Subcutaneous adipose tissue (tissue), 4 donors: Measurements from ENCODE around the gene RASSF4. TPM values are rescaled to one million over a fixed set of nuclear protein-coding genes. Genes with fewer than 3 reads are reported as not detected.

Source experiments
- total RNA-seq, 4 donors: library from RNA; depleted of rRNA; stranded (reverse); fragments of >200 nt; gene quantifications; one replicate each; pipeline ENCODE4 v1.1.0, GENCODE V29; 2016
- TF ChIP-seq, protein P1 (sequence below): fragments of 450-650 bp; IDR thresholded peaks from one replicate; pipeline ENCODE4 v1.5.1; 2016; ENCODE audit warnings: low read depth, mild to moderate bottlenecking, control low read depth, antibody characterized with exemption, moderate library complexity

Gene RASSF4
- total RNA-seq, 4 donors from 2014 or later, result 81.0 to 346 (median 156) TPM

DNA sequence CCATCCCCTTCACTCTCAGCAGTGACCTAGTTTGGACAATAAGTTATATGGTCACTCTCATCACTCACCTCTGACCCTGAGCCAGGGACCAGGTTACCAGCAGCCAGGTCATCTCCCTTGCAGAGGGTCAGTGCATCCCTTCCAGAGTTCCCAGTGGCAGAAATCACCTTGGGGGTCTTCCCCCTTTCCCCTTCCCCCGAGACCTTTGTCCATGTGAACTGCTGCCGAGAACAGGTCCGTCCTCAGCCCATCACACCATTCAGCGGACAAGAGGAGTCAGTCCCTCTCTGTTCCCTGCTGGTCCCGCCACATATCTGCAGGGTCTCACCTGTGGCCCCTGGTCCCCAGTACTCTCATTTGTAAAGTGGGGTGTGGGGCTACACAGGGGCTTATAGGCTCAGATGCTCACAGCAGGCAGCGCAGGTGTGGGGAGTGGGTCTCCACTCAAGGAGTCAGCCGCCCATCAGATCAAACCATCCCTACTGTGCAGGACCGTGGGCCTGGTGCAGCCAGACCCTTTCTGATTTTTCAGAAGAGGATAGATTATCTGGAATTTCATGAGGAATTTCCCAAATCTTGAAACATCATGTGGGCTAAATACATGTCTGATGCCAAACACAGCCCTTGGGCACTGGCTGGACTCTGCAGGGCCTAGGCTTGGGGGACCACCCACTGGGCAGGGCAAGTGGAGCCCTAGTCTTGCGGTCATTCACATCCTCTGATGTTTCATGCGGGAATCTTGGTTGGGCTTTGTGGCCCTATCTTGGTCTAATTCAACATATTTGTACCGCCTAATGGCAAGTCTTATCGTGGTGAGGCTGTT is 12.5 kb downstream of the RASSF4 start:
- TF ChIP-seq, protein P1, sequence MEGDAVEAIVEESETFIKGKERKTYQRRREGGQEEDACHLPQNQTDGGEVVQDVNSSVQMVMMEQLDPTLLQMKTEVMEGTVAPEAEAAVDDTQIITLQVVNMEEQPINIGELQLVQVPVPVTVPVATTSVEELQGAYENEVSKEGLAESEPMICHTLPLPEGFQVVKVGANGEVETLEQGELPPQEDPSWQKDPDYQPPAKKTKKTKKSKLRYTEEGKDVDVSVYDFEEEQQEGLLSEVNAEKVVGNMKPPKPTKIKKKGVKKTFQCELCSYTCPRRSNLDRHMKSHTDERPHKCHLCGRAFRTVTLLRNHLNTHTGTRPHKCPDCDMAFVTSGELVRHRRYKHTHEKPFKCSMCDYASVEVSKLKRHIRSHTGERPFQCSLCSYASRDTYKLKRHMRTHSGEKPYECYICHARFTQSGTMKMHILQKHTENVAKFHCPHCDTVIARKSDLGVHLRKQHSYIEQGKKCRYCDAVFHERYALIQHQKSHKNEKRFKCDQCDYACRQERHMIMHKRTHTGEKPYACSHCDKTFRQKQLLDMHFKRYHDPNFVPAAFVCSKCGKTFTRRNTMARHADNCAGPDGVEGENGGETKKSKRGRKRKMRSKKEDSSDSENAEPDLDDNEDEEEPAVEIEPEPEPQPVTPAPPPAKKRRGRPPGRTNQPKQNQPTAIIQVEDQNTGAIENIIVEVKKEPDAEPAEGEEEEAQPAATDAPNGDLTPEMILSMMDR, result no peak

DNA sequence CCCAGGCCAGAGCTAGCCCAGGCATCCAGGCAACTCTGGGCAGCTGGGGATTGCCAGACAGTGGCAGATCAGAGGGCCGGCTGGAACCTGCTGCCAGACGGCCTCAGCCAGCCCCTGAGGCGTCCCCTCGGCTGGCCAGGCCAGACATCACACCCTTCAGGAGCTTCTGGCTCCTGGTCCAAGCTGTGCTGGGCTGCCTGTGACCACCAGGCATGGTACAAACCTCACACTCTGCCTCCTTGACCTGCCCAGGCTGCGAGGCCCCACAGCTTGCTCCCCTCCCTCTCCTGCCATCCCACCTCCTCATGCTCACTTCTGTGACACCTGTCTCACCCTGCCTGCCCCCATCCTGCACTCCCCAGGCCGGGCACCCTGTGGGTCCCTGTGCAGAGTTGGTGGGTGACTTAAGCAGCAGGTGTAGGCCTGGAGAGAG is 13.3 kb downstream of the RASSF4 start:
- TF ChIP-seq, protein P1, result no peak

DNA sequence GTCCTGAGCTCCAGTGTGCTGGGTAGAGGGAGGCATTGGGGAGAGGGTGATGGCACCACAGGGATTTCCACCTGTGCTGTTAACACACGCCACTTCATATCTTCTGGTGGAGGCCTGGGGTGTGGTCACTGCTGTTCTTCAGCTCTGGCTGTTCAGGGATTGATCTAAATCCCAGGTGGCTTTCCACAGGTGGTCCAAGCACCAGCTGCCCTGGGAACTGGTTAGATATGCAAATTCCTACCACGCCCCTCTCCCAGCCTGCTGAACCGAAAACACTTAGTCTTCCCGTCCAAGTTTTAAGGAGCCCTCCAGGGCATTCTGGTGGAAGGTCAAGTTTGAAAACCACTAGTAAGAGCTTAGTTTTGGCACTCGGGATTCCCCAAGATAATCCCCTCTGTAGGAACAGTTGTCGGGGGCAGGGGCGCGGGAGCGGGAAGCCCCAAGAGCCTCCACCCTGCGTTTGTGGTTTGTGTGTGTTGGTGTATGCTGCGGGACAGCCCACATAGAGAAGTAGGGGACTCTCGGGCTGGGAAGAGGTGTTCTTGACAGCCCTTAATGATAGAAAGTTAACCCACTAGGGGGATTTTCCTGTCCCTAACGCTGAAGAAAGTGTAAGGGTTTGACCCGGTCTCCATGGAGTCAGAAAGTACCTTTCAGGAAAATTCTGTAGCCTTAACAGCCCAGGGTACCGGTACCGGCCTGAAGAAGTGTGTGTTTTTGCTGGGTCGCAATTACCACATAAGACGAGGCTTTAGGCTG is 13.9 kb downstream of the RASSF4 start:
- TF ChIP-seq, protein P1, result no peak

DNA sequence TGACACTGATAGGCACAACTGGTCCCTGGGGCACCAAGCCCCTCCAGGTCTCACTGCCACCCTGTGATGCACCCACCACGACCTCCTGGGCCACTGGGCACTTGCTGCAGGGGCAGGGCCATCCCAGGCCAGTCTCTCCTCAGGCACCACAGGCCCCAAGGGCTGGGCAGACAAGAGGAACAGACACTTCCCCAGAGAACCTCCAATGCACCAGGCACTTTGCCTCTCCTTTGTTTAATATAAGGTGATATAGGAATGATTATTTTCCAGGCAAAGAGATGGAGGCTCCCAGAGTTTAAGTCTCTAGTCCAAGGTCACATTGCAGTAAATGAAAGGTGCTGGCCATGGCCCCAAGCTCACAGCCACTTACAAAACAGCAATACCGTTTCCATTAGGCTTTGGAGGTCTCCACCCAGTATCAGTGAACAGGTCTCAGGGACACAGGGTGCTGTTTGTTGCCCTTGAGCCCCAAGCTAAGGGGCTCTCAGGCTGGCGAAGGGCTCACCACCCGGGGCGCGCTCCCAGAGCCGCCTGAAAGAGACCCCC is 14.6 kb downstream of the RASSF4 start:
- TF ChIP-seq, protein P1, result no peak

DNA sequence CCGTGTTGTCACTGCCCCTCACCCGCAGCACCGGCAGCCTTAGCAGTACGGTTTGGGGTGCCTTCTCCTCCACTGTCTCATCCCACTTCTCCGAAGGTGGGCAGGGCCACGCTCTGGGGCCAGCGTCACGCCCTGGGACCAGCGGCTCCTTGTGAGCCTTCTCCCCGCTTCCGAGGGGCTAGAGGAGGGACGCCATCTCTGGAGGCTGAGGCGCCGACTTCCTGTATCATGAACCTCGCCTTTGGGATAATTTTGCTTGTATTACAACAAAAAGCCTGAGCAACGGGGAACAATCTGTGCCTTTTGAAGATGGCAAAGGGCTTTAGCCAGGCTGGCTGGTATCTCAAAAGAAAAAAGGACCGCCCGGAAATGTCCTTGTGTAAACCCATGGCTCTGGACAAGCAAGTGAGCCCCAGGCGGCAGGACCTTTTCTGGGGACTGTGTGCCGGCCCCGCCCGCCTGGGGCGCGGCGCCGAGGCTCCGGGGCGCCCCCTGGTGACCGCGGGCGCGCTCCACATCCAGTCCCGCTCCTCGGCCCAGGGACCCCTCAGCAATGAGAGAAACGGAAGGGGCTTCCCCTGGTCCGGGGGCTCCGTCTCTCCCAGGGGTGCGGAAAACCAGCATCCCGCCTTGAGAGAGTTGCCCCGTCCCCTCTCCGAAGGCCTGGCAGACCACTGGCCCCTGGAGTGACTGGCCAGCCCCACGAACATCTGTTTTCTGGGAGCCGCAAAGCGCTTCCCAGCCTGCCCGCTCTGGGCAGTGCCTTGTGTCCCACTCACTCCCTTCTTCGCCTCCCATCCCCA is 15.2 kb downstream of the RASSF4 start:
- TF ChIP-seq, protein P1, result no peak

DNA sequence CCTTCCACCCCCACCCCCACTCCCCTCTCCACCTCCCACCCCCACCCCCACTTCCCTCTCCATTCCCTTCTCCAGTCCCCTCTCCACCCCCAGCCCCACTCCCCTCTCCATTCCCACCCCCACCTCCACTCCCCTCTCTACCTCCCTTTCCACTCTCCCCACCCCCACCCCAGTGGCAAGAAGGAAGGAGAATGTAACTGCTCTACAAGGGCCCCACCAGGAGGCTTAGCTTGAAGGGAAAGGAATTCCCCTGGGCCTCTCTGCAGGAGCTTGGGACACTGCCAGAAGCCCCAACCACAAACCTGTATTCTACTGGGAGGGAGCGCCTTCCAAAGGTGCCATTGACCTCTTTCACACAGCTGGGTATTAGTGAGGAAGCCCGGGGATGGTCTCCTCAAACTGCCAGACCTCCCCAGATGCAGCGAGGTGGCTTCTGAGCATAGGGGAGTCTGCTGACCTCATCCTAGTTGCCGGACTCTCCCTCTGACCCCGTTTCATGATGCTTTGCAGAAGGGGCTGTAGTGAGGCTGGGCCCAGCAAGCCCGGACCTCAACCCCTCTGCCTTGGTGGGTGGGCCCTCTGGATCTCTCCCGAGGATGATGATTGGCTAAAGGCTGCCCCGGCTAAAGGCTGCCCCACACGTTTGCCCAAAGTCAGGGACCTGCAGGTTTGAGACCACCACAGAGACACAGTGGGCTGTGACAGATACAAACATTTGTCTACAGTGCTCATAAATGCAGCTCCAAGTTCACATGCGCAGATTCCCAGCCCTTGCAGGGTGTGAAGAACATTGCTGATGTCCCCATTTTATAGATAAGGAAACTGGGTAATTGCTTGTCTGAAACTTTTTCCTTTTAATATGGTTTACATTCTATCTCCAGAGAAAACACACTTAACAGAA is 16.1 kb downstream of the RASSF4 start:
- TF ChIP-seq, protein P1, result no peak
